ENCODE measurements around the gene SNED1.

Gene SNED1

GRCh38 chr2:240997856-240998705, at the start of gene SNED1:
Gene SNED1, plus strand, starts transcription at chr2:240998618. Its CDS starts 220 bp downstream, at chr2:240998838.
- no peak for DNase-seq

- no peak for DNase-seq
Observed at GRCh38 chr2:240948905-240949790, 49.3 kb upstream of the SNED1 start.

- DNase-seq, result no peak
Observed at GRCh38 chr2:240949791-240950705, 48.4 kb upstream of the SNED1 start.

GRCh38 chr2:240951045-240951594, 47.3 kb upstream of the SNED1 start:
- no peak for DNase-seq

GRCh38 chr2:240952496-240953246, 45.7 kb upstream of the SNED1 start:
- no peak for DNase-seq

- no peak for DNase-seq
Observed at GRCh38 chr2:240953426-240954410, 44.7 kb upstream of the SNED1 start.

- DNase-seq, result no peak
Observed at GRCh38 chr2:240954436-240955305, 43.7 kb upstream of the SNED1 start.

- DNase-seq, result no peak
Observed at GRCh38 chr2:240955306-240956170, 42.9 kb upstream of the SNED1 start.

- no peak for DNase-seq
Observed at GRCh38 chr2:240956171-240956934, 42.1 kb upstream of the SNED1 start.

- no peak for DNase-seq
Observed at GRCh38 chr2:240956935-240957655, 41.3 kb upstream of the SNED1 start.

- no peak for DNase-seq
Observed at GRCh38 chr2:240957656-240958365, 40.6 kb upstream of the SNED1 start.

GRCh38 chr2:240958366-240959213, 39.8 kb upstream of the SNED1 start:
- DNase-seq, result no peak

- no peak for DNase-seq
Observed at GRCh38 chr2:240959214-240959940, 39.0 kb upstream of the SNED1 start.

- no peak for DNase-seq
Observed at GRCh38 chr2:240959941-240960308, 38.5 kb upstream of the SNED1 start.

All from NCI-H187 treated with DMSO at 0.1 percent for 48 hours (cell line).